RWPE1 (cell line): ENCODE data around the gene HES7.
A peak's percentile ranks its signal among the peaks of the same experiment; 100 is the strongest.

Experiments
- CTCF ChIA-PET: fragments of 350-600 bp; sonication (Branson Sonifier 250); formaldehyde crosslinking; extraction: SDS; loops from one replicate; lab custom pipeline; 2021; lab: Yijun Ruan, JAX
- POLR2A ChIA-PET: fragments of 400-600 bp; formaldehyde crosslinking; extraction: SDS; loops from one replicate; lab custom pipeline; 2020; ENCODE audit warnings: antibody characterized with exemption; ENCODE audit not compliant: low non-redundant PET; lab: Yijun Ruan, JAX
- DNase-seq: peaks from one replicate; pipeline ENCODE4 v3.0.0; 2012; ENCODE audit warnings: low spot score
- H3K27ac ChIP-seq: fragments of 450-650 bp; 2 replicates; pipeline ENCODE4 v1.5.1; 2017
- CTCF ChIP-seq: fragments of 450-650 bp; conservative IDR thresholded peaks from 2 replicates; pipeline ENCODE4 v1.5.1; 2017; ENCODE audit warnings: low read depth, mild to moderate bottlenecking

HES7 gene

GRCh38 chr17:8117367-8117979 is 6.4 kb downstream of the HES7 start:
- TF ChIP-seq CTCF, result no peak
- CTCF ChIA-PET, result interaction anchor here (1.5 to 5.0 kb wide), 2 partner anchors 43 to 57 kb away, joined by 3 to 48 read pairs; no protein-coding TSS in a partner anchor
- peak overlapping the region; percentile 95 for H3K27ac ChIP-seq
- POLR2A ChIA-PET, result no interaction called here
- no peak for DNase-seq

GRCh38 chr17:8116776-8117175 is 7.1 kb downstream of the HES7 start:
- TF ChIP-seq CTCF, result no peak
- no peak for DNase-seq
- ChIA-PET CTCF (interaction anchor here (0.6 to 5.0 kb wide), 4 partner anchors 23 to 282 kb away, joined by 3 to 48 read pairs (median 4); no protein-coding TSS in a partner anchor), POLR2A (no interaction called here)
- H3K27ac ChIP-seq, result peak overlapping the region; percentile 95; the same call in 1 of the 2 replicates

- ChIA-PET CTCF (interaction anchor here (0.6 to 2.4 kb wide), 18 partner anchors 8 to 189 kb away, joined by 3 to 16 read pairs (median 4); no protein-coding TSS in a partner anchor), POLR2A (no interaction called here)
- DNase-seq, result no peak
- TF ChIP-seq CTCF, result no peak
- no peak overlapping the region; the same call in 1 of the 2 replicates for H3K27ac ChIP-seq
Observed at GRCh38 chr17:8110907-8111306, 13.0 kb downstream of the HES7 start.

- no peak for DNase-seq
- TF ChIP-seq CTCF, result peak; percentile 66
- ChIA-PET CTCF (interaction anchor here (0.6 to 2.4 kb wide), 17 partner anchors 9 to 170 kb away, joined by 3 to 16 read pairs (median 4); no protein-coding TSS in a partner anchor), POLR2A (no interaction called here)
- no peak overlapping the region; the same call in 1 of the 2 replicates for H3K27ac ChIP-seq
Observed at GRCh38 chr17:8110456-8110804, 13.5 kb downstream of the HES7 start.

GRCh38 chr17:8109661-8110455 is 14.0 kb downstream of the HES7 start:
- no peak overlapping the region; the same call in 1 of the 2 replicates for H3K27ac ChIP-seq
- ChIA-PET POLR2A (interaction anchor here (0.6 kb wide), 1 partner anchor 62 kb away, joined by 4 read pairs; no protein-coding TSS in a partner anchor), CTCF (interaction anchor here (0.6 to 2.4 kb wide), 17 partner anchors 9 to 399 kb away, joined by 3 to 16 read pairs (median 5); no protein-coding TSS in a partner anchor)
- peak; percentile 55 for DNase-seq
- TF ChIP-seq CTCF, result peak; percentile 92
